Endothelial cell of umbilical vein (primary cell): Measurements from ENCODE around the gene CHMP1B. TPM values are rescaled to one million over a fixed set of nuclear protein-coding genes. Genes with fewer than 3 reads are reported as not detected.

Experiments
- BruUV-seq: library from RNA; stranded (reverse); fragments of 400-500 nt; replicated peaks from 2 replicates; lab custom pipeline; 2021; lab: Mats Ljungman, UMichigan
- CTCF ChIA-PET: fragments of 300-600, 350-600 bp; sonication (Branson Sonifier 250); formaldehyde crosslinking; loops from one replicate; lab custom pipeline; 2021; ENCODE audit warnings: antibody characterized with exemption, inconsistent platforms; lab: Charles Lee
- POLR2A ChIA-PET: fragments of 300-600, 350-600 bp; sonication (Branson Sonifier 250); formaldehyde crosslinking; loops from one replicate; lab custom pipeline; 2021; ENCODE audit warnings: antibody characterized with exemption, inconsistent platforms; lab: Charles Lee
- DNase-seq: peaks from one replicate; pipeline ENCODE4 v3.0.0-alpha.2; 2011; ENCODE audit warnings: low read depth, low spot score
- FAIRE-seq: peaks from 2 replicates; lab custom pipeline; 2011; peaks lifted over from hg19 to GRCh38; lab: Jason Lieb, UNC
- H2AFZ ChIP-seq: 2 replicates; pipeline ENCODE4 v1.6.0; 2012; ENCODE audit warnings: low read depth, low read length, control low read depth, inconsistent platforms
- H3K27ac ChIP-seq: 2 replicates; pipeline ENCODE4 v1.5.1; 2011; ENCODE audit warnings: low read depth, mild to moderate bottlenecking, control low read depth, low read length, moderate library complexity; ENCODE audit not compliant: insufficient read depth
- H3K27me3 ChIP-seq, 2 experiments: 2 replicates each; pipeline versions ENCODE4 v1.6.0 to v1.6.1; 2011; ENCODE audit warnings: low read length in 2 of 2, mixed read lengths in 1 of 2; ENCODE audit not compliant: control insufficient read depth in 2 of 2, insufficient read depth in 2 of 2
- H3K36me3 ChIP-seq, 2 experiments: 2 replicates in 1 of 2; 3 replicates in 1 of 2; pipeline ENCODE4 v1.5.1; 2011; ENCODE audit warnings: low read length in 2 of 2, mild to moderate bottlenecking in 1 of 2, moderate library complexity in 1 of 2; ENCODE audit not compliant: control insufficient read depth in 2 of 2, insufficient read depth in 2 of 2; ENCODE audit errors: extremely low read depth in 1 of 2
- H3K4me1 ChIP-seq: 3 replicates; pipeline ENCODE4 v1.5.1; 2011; ENCODE audit warnings: mild to moderate bottlenecking, low read length; ENCODE audit not compliant: control insufficient read depth, insufficient read depth; ENCODE audit errors: extremely low read depth
- H3K4me2 ChIP-seq: 2 replicates; pipeline ENCODE4 v1.6.1; 2011; ENCODE audit warnings: low read length, control low read depth, mixed read lengths; ENCODE audit not compliant: insufficient read depth
- H3K4me3 ChIP-seq, 3 experiments: fragments of 200-600 bp in 1 of 3; sonication (generic), shearing (Covaris generic) in 1 of 3; replicated peaks in 1 of 3; 2 replicates each; pipeline ENCODE4 v1.5.1; 2011 to 2016; ENCODE audit warnings: control low read depth in 3 of 3, low read length in 3 of 3, mild to moderate bottlenecking in 2 of 3, inconsistent platforms in 1 of 3, low read depth in 1 of 3, moderate library complexity in 1 of 3; ENCODE audit not compliant: insufficient read depth in 1 of 3
- H3K79me2 ChIP-seq: 2 replicates; pipeline ENCODE4 v1.6.0; 2012; ENCODE audit warnings: low read length, inconsistent platforms; ENCODE audit not compliant: control insufficient read depth, insufficient read depth
- H3K9ac ChIP-seq: replicated peaks from 2 replicates; pipeline ENCODE3; 2011; ENCODE audit warnings: low read length, control low read depth; ENCODE audit not compliant: insufficient read depth; ENCODE audit errors: extremely low read depth
- H3K9me1 ChIP-seq: replicated peaks from 3 replicates; pipeline ENCODE4 v1.6.0; 2011; ENCODE audit warnings: mild to moderate bottlenecking, low read length; ENCODE audit not compliant: control insufficient read depth, insufficient read depth; ENCODE audit errors: extremely low read depth
- H3K9me3 ChIP-seq: replicated peaks from 2 replicates; pipeline ENCODE4 v1.5.1; 2012; ENCODE audit warnings: low read length, inconsistent platforms; ENCODE audit not compliant: control insufficient read depth, insufficient read depth
- H4K20me1 ChIP-seq: replicated peaks from 2 replicates; pipeline ENCODE3; 2011; ENCODE audit warnings: mild to moderate bottlenecking, low read length; ENCODE audit not compliant: control insufficient read depth, insufficient read depth; ENCODE audit errors: extremely low read depth
- CTCF ChIP-seq, 2 donors: IDR thresholded peaks; 1 replicate in 1 of 2; 2 replicates in 1 of 2; pipeline ENCODE4 v1.5.1; 2011; ENCODE audit warnings: low read length in 2 of 2, mild to moderate bottlenecking in 2 of 2, moderate library complexity in 2 of 2, control low read depth in 1 of 2, inconsistent platforms in 1 of 2, low read depth in 1 of 2; ENCODE audit not compliant: insufficient read depth in 1 of 2; ENCODE audit errors: extremely low read depth in 1 of 2
- EZH2 ChIP-seq: IDR thresholded peaks from 2 replicates; pipeline ENCODE4 v1.6.1; 2012; ENCODE audit warnings: borderline replicate concordance, low read depth, mild to moderate bottlenecking, moderate library complexity, low read length, inconsistent platforms; ENCODE audit not compliant: severe bottlenecking
- FOS ChIP-seq: IDR thresholded peaks from 2 replicates; pipeline ENCODE4 v1.6.1; 2011; ENCODE audit warnings: mild to moderate bottlenecking, low read length, moderate library complexity, borderline replicate concordance; ENCODE audit not compliant: insufficient read depth
- GATA2 ChIP-seq: IDR thresholded peaks from 2 replicates; pipeline ENCODE4 v1.7.0; 2011; ENCODE audit warnings: low read depth, mild to moderate bottlenecking, moderate library complexity, mixed read lengths, low read length; ENCODE audit not compliant: insufficient read length, insufficient read depth
- JUN ChIP-seq: IDR thresholded peaks from 2 replicates; pipeline ENCODE4 v1.6.1; 2011; ENCODE audit warnings: borderline replicate concordance, low read depth; ENCODE audit not compliant: insufficient read length, insufficient read depth
- MAX ChIP-seq: IDR thresholded peaks from 2 replicates; pipeline ENCODE4 v1.6.1; 2011; ENCODE audit not compliant: insufficient read depth, insufficient read length
- MYC ChIP-seq: IDR thresholded peaks from one replicate; pipeline ENCODE4 v1.6.1; 2011; ENCODE audit warnings: mild to moderate bottlenecking, low read depth, low read length
- POLR2A ChIP-seq: IDR thresholded peaks from 2 replicates; pipeline ENCODE4 v1.6.1; 2012; ENCODE audit warnings: low read depth, mild to moderate bottlenecking, control low read depth, low read length
- dilution Hi-C: fragments of 300-500 bp; cut with MboI; formaldehyde crosslinking; loops from one replicate; pipeline ENCODE4 v1.15.0; 2019; ENCODE audit warnings: low sequenced_read_pairs; ENCODE audit not compliant: extremely low pct_ligation_motif_present
- intact Hi-C: fragments of 100-400 bp; cut with micrococcal nuclease; formaldehyde crosslinking; loops from one replicate; pipeline ENCODE4 v1.10.0; 2022
- polyA plus RNA-seq, 4 experiments: library from polyadenylated mRNA; depleted of rRNA in 3 of 4; stranded (reverse) in 3 of 4; unstranded in 1 of 4; fragments of >200 nt; gene quantifications; 2 replicates each; pipeline versions ENCODE4 v1.2.1 to v1.2.3, GENCODE V29; 2011 to 2012; ENCODE audit warnings: missing spikeins in 1 of 4
- total RNA-seq: library from RNA; stranded (reverse); gene quantifications from 2 replicates; pipeline ENCODE4 v1.2.3, GENCODE V29; 2021

Gene CHMP1B
- total and polyA plus RNA-seq, 2 donors (not counting 3 experiments of a cell fraction or from before 2014, with no cell fraction given): 24.0 to 27.0 TPM

- POLR2A ChIA-PET: no interaction called here
- BruUV-seq: no TSS peak
- no peak overlapping the region for H3K27ac ChIP-seq
Measured at GRCh38 chr18:11902522-11903292, 51.5 kb downstream of the CHMP1B start.

More at GRCh38 chr18:11902522-11903292, 51.5 kb downstream of the CHMP1B start:
- DNase-seq (no peak), FAIRE-seq (no peak)
- H3K4me2 ChIP-seq: no peak overlapping the region
- CTCF ChIA-PET: interaction anchor here (1.1 kb wide), 2 partner anchors 22 to 92 kb away, joined by 3 read pairs; no protein-coding TSS in a partner anchor
- H3K4me3 ChIP-seq: no peak overlapping the region
- H2AFZ ChIP-seq: no peak overlapping the region
- no peaks in the 10 kb centered on the region for H3K9me3 ChIP-seq
- dilution Hi-C loops: no loop called here
- no peaks in the 10 kb centered on the region for H4K20me1 ChIP-seq
- no peaks in the 10 kb centered on the region for H3K27me3 ChIP-seq
- no peak overlapping the region for H3K9ac ChIP-seq
- peaks cover 2 to 4% of the 10 kb centered on the region in 2 experiments for H3K36me3 ChIP-seq
- H3K9me1 ChIP-seq: no peaks in the 10 kb centered on the region
- TF ChIP-seq FOS (no peak), GATA2 (no peak), JUN (no peak), MAX (no peak), POLR2A (no peak), EZH2 (no peak), MYC (no peak), CTCF (IDR thresholded peaks at IDR 0.05; ENCODE audit: extremely low read depth in 1 of 2, insufficient read depth in 1 of 2, low read depth in 1 of 2, low read length in 2 of 2) (no peak)
- H3K4me1 ChIP-seq: peaks cover 2% of the 10 kb centered on the region
- intact Hi-C loops: no loop called here
- H3K79me2 ChIP-seq: no peaks in the 10 kb centered on the region

Other genes with a start within 250 kb of the CHMP1B start
- not detected in 2 replicates for gene SLC35G4, start 241.8 kb upstream of the CHMP1B start, total RNA-seq
- not detected in 2 replicates for gene SLC35G4, start 241.8 kb upstream of the CHMP1B start, polyA plus RNA-seq
- 0.65 and 0.73 TPM in 2 replicates for gene GNAL, start 162.1 kb upstream of the CHMP1B start, total RNA-seq
- gene GNAL, start 162.1 kb upstream of the CHMP1B start, polyA plus RNA-seq: 0.03 and 0.07 TPM in 2 replicates
- 28.8 and 30.6 TPM in 2 replicates for gene MPPE1, start 56.9 kb downstream of the CHMP1B start, total RNA-seq
- 13.4 and 15.2 TPM in 2 replicates for gene MPPE1, start 56.9 kb downstream of the CHMP1B start, polyA plus RNA-seq
- 7.3 and 8.0 TPM in 2 replicates for gene IMPA2, start 130.1 kb downstream of the CHMP1B start, total RNA-seq
- 5.9 and 6.1 TPM in 2 replicates for gene IMPA2, start 130.1 kb downstream of the CHMP1B start, polyA plus RNA-seq
- gene ANKRD62, start 242.4 kb downstream of the CHMP1B start, total RNA-seq: not detected in 2 replicates
- gene ANKRD62, start 242.4 kb downstream of the CHMP1B start, polyA plus RNA-seq: not detected in 2 replicates